SH-SY5Y (cell line): ENCODE data around the gene LUZP1.

ENCODE experiments used
- GATA2 ChIP-seq: IDR thresholded peaks from 2 replicates; pipeline ENCODE4 v1.6.1; 2011; ENCODE audit warnings: mild to moderate bottlenecking, low read depth, low read length
- GATA3 ChIP-seq: IDR thresholded peaks from 2 replicates; pipeline ENCODE4 v1.6.1; 2011; ENCODE audit warnings: low read depth, mild to moderate bottlenecking, low read length, moderate library complexity

- TF ChIP-seq GATA3 (no peak), GATA2 (no peak)
These were observed 45.1 kb downstream of the LUZP1 start for GRCh38 chr1:23123528-23123927.
